Sigmoid colon (tissue), 3 donors: ENCODE data around the gene UBXN1.

Experiments used
- POLR2A ChIP-seq, 2 donors: fragments of 450-650 bp; IDR thresholded peaks; one replicate each; pipeline ENCODE4 v1.6.1; 2016; ENCODE audit warnings: antibody characterized with exemption in 2 of 2, mild to moderate bottlenecking in 2 of 2, moderate library complexity in 2 of 2
- TF ChIP-seq, protein P1 (sequence below), 4 experiments: fragments of 450-650 bp in 3 of 4; fragments of 200-600 bp in 1 of 4; IDR thresholded peaks; one replicate each; pipeline ENCODE4 v1.5.1; 2016 to 2019; ENCODE audit warnings: antibody characterized with exemption in 4 of 4, mild to moderate bottlenecking in 3 of 4, moderate library complexity in 2 of 4

DNA sequence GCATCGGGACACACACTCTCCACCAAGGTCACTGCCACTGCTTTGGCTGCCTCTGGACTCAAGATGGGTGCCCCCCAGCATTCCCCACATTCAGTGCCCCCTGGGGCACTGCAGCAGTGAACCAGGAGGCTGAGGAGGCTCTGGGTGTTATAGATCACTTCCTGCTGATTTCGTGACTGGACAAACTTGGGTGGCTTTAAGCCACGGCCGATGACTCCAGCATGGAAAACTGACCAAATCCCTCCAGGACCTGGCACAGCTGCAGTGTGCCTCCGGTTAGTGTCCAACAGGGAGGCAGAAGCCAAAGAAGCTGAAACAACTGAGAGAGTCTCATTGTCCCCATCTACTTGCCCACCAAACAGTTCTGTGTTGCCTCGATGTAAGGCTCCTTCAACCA is 31.3 kb downstream of the UBXN1 start:
- no peak for TF ChIP-seq POLR2A (IDR thresholded peaks at IDR 0.05)
- TF ChIP-seq, protein P1, sequence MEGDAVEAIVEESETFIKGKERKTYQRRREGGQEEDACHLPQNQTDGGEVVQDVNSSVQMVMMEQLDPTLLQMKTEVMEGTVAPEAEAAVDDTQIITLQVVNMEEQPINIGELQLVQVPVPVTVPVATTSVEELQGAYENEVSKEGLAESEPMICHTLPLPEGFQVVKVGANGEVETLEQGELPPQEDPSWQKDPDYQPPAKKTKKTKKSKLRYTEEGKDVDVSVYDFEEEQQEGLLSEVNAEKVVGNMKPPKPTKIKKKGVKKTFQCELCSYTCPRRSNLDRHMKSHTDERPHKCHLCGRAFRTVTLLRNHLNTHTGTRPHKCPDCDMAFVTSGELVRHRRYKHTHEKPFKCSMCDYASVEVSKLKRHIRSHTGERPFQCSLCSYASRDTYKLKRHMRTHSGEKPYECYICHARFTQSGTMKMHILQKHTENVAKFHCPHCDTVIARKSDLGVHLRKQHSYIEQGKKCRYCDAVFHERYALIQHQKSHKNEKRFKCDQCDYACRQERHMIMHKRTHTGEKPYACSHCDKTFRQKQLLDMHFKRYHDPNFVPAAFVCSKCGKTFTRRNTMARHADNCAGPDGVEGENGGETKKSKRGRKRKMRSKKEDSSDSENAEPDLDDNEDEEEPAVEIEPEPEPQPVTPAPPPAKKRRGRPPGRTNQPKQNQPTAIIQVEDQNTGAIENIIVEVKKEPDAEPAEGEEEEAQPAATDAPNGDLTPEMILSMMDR (IDR thresholded peaks at IDR 0.05) = no peak
